COLO668 (cell line): ENCODE results near the gene REX1BD.
"Not testable (repeated sequence)": the region's sequence is repeated elsewhere in the genome, so short reads cannot be mapped to it uniquely, and the experiment has no call there.

Experiments
- DNase-seq: peaks from one replicate; lab custom pipeline; 2025; ENCODE audit not compliant: unreplicated experiment; lab: John Stamatoyannopoulos, UW

Gene REX1BD

DNA sequence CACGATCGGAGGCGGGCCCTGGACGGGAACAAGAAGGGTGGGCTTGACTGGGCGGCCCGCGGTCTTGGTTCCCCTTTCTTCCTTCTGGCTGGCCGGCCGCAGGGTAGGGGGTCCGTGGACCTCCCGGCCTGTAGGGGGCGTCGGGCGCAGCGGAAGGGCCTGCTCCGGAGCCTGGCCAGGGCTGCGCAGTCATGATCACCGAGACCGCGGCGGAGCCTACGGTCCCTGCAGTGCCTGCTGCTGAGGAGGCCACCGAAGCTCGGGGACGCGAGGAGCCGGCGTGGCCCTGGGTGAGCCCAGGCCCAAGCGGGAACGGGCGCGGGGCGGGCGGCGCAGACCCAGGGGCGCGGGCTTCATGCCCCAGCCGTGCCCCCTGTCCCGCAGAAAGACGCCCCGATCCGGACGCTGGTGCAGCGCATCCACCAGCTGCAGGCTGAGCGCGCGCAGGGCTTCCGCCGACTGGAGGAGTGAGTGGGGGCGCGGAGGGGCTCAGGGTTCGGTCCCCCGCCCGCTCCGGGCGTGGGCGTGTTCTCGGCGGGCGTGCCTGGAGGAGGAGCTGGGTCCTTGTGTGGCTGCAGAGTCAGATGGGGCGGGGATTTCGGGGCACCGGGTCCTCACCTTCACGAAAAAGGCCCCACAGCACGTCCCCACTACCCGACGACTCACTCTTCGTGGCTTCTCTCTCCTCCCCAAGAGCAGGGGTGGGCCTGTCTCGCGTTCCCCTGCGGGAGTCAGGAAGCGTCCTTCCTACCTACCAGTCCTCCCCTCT, at the start of gene REX1BD:
Gene REX1BD, plus strand, starts transcription at position 188 of the 769 bp plus-strand sequence. Its CDS starts 4 bp downstream, at position 192.
- DNase-seq: peak; percentile 87

- no peak for DNase-seq
These were observed 49.2 kb upstream of the REX1BD start for GRCh38 chr19:18539372-18539771.

DNA sequence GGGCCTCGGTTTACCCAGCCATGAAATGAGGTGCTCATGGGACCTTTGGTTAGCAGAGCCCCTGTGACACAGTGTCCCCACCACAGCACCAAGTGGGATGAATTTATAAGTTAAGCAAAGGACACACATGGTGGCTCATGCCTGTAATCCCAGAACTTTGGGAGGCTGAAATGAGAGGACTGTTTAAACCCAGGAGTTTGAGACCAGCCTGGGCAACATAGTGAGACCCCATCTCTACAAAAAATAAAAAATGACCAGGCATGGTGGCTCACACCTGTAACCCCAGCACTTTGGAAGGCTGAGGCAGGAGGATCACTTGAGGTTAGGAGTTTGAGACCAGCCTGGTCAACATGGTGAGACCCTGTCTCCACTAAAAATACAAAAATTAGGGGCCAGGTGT, 48.4 kb upstream of the REX1BD start:
- DNase-seq: not testable (repeated sequence)

DNA sequence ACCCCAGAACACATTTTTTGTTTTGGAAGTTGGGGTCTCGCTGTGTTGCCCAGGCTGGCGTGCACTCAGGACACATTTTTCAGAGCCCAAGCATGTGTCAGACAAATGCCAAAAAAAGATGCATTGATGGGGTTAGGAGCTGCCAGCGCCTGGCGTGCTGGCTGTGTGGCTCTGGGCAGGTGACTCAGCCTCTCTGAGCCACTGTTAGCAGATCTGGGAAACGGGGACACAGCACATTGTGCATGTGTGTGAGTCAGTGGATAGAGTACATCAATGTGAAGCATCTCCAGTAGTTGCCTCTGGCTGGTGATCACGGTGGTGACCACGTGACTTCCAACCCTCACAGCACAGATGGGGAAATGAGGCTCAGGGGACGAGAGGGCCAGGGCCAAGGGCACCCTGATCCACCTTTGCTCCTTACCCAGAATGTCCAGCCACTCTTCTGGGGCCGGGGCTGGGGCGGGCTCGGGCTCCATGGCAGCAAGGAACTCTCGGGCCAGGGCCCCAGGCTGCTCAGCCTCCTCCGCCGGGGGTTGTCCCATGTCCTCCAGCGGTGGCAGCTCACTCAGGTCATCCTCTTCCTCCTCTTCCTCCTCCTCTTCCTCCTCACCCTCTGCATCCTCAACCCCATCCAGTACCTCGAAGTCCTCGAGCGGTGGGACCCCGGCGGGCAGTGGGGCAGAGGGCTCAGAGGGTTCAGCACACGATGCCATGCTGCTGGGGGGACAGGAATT, 47.2 kb upstream of the REX1BD start:
- no peak for DNase-seq

- peak; percentile 18 for DNase-seq
These were observed 46.3 kb upstream of the REX1BD start for GRCh38 chr19:18541992-18542940.

- DNase-seq: peak; percentile 94
These were observed 45.4 kb upstream of the REX1BD start, which contains the start of gene FKBP8 for GRCh38 chr19:18542941-18543813. Gene FKBP8, minus strand, starts transcription at chr19:18543573. Its CDS starts 1,603 bp downstream, at chr19:18541970.

- peak; percentile 62 for DNase-seq
These were observed 44.7 kb upstream of the REX1BD start for GRCh38 chr19:18543814-18544475.

DNA sequence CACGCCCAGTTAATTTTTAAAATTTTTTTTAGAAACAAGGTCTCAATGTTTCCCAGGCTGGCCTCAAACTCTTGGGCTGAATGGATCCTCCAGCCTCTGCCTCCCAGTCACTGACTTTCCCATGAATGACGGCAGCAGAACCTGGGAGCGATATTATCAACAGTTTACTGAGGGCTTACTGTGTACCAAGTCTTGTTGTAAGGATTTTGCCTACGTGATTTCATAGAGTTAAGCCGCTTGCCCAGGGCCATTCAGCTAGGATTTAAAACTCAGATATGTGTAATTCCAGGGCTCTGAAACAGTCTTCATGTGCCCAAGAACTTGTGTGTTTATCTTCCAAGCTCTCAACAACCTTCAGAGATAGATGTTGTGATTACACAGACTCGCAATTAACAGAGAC, 37.0 kb upstream of the REX1BD start:
- no peak for DNase-seq

- peak; percentile 98 for DNase-seq
These were observed 31.0 kb upstream of the REX1BD start, which contains the start of gene KXD1 for GRCh38 chr19:18557411-18558201. Gene KXD1, plus strand, starts transcription at chr19:18557870. Its CDS starts 4,187 bp downstream, at chr19:18562057.

DNA sequence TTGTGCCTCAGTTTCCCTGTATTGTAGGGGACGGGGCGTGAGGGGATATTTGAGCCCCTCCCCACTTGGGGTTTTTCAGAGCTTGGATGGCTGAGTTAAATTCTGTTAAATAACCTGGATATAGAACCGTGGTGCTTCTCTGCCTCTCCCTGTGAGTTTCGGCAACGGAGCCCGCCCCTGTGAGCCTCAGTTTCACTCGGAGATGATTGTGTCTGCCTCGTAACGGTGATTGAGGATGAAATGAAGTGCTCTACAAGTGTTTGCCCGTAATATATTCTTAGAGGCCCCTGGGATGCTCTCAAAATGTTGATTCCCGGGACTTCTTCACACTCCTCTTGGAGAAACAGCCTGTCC, 30.4 kb upstream of the REX1BD start:
- DNase-seq: no peak

DNA sequence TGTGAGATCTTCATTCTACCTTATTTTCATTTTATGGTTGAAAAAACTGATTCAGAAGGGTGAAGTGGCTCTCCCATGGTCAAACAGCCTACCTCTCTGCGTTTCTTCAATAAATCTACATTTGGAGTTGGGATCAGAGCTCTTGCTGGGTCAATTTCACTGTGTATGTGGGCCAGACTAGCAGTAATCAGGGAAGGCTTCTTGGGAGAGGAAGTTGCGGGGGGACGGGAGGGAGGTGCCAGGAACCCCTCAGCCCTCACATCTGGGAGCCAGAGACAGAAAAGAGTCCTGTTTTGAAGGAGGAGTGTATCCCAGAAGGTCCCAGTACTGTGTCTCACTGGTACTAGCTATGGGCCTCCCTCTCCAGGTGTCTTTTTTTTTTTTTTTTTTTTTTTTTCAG, 30.0 kb upstream of the REX1BD start:
- DNase-seq: no peak

- DNase-seq: no peak
These were observed 28.9 kb upstream of the REX1BD start for GRCh38 chr19:18559685-18560084.

DNA sequence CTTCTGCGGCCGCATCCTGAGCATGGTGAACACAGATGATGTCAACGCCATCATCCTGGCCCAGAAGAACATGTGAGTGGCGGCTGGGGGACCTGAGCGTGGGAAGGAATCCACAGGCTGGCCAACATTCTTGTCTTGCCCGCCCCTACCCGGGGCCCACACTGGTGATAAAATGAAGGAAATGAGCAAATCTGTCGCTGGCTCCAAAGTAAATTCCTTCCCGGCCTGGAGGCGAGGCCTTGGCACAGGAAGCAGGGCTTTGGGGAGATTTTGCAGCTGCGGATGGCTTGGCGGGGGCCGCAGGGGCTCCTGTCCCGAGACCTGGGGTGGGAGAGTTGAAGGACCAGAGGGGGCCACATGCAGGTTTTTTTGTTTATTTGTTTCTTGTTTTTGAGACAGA, 26.5 kb upstream of the REX1BD start:
- no peak for DNase-seq

DNA sequence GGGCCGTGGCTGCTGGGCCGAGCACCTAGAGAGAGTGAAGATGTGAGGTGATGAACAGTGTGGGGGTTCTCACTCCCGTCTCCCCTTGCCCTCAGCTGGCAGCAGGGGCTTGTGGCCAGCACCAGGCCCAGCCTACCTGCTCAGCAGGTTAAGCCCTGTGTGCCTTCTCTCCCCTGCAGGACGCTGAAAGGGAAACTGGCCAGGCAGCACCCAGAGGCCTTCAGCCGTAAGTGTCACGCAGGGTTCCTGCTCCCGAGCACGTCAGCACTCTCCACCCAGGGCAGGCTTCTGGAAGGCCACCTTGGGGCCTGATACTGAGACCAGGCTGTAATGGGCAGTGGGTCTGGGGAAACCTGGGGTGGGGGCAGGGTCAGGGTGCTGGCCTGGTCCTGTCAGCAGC, 21.6 kb upstream of the REX1BD start:
- no peak for DNase-seq

DNA sequence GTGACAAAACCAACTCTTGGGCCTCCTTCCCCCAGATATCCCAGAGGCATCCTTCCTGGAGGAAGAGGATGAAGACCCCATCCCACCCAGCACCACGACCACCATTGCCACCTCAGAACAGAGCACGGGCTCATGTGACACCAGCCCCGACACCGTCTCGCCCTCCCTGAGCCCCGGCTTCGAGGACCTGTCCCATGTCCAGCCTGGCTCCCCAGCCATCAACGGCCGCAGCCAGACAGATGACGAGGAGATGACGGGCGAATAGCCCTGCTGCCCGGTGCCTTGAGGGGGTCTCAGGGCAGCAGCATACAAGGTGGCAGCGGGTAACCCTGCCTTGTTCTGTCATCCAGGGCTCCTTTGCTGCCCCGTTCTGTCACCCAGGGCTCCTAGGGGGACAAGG, 20.2 kb upstream of the REX1BD start:
- DNase-seq: no peak

DNA sequence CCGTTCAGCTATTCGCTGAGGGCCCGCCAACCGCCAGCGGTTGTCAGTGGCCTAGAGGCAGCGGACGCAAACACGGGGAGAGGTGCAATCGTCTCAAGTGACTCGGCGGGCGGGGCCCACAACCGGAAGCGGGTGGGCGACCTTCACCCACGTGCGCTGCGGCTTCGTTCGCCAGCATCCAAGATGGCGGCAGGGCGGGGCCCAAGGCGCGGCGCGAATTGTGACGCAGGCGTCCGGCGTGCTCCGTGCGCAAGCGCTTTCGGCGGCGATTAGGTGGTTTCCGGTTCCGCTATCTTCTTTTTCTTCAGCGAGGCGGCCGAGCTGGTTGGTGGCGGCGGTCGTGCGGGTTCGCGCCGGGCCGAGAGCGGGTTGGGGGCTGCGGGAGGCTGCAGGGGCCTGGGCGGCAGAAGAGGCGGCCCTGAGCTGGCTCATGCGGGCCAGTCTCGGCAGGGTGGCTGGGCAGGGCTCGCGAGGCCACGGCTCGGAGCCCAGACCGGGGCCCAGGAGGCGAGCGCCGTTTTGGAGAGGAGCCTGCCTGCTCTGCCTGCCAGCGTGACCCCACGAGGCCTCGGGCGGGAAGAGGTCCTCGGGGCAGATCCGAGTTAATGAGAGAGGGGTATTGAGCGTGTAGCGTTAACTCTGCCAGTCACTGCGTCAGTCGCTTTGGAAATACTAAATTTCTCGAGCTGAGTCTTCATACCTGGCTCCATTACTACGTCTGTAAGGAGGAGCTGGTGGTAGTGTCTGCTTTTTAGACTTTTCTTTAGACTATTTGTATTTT, 16.8 kb upstream of the REX1BD start, which contains the start of gene UBA52:
Gene UBA52, plus strand, starts transcription at position 294 of the 781 bp plus-strand sequence. CDS start 1,444 bp downstream, outside the sequence.
- DNase-seq: peak; percentile 98

DNA sequence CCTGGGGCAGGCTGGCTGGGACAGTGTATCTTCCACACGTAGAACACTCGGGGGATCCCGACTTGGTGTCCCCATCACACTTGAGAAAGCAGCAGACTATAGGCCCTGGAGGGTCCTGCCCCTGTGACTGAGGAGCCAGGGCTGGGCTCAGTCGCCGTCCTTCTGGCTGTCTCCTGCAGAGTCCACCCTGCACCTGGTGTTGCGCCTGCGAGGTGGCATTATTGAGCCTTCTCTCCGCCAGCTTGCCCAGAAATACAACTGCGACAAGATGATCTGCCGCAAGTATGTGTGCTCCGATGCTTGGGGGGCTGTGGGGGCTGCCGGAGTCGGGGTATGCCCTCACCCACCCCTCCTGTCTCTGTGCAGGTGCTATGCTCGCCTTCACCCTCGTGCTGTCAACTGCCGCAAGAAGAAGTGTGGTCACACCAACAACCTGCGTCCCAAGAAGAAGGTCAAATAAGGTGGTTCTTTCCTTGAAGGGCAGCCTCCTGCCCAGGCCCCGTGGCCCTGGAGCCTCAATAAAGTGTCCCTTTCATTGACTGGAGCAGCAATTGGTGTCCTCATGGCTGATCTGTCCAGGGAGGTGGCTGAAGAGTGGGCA, 13.8 kb upstream of the REX1BD start:
- no peak for DNase-seq
